Spinal cord (tissue), 10 donors: ENCODE data around the gene NTSR2. TPM values are rescaled to one million over a fixed set of nuclear protein-coding genes. Genes with fewer than 3 reads are reported as not detected.

Experiments
- DNase-seq, 6 donors: peaks; one replicate each; pipeline versions ENCODE4 v3.0.0 to v3.0.0-alpha.2; 2013 to 2015; ENCODE audit warnings: low spot score in 6 of 6, low read depth in 4 of 6
- H3K27ac ChIP-seq: one replicate; pipeline ENCODE4 v1.5.1; 2013; ENCODE audit warnings: low read depth, low read length, control low read depth
- H3K27me3 ChIP-seq: one replicate; pipeline ENCODE4 v1.6.1; 2013; ENCODE audit warnings: low read length; ENCODE audit not compliant: control insufficient read depth, insufficient read depth
- H3K36me3 ChIP-seq: one replicate; pipeline ENCODE4 v1.6.1; 2013; ENCODE audit warnings: low read length; ENCODE audit not compliant: control insufficient read depth, insufficient read depth
- H3K4me1 ChIP-seq: one replicate; pipeline ENCODE4 v1.6.1; 2013; ENCODE audit warnings: low read length; ENCODE audit not compliant: control insufficient read depth, insufficient read depth
- H3K4me3 ChIP-seq: one replicate; pipeline ENCODE4 v1.5.1; 2013; ENCODE audit warnings: low read depth, low read length, control low read depth
- H3K9me3 ChIP-seq: one replicate; pipeline ENCODE4 v1.6.1; 2013; ENCODE audit warnings: low read length; ENCODE audit not compliant: control insufficient read depth, insufficient read depth
- WGBS: methylation state at CpG from one replicate; pipeline ENCODE4 v1.1.5; 2013; ENCODE audit warnings: missing lambda C conversion rate; ENCODE audit not compliant: insufficient coverage; 5-methylcytosine and 5-hydroxymethylcytosine counted together
- polyA plus RNA-seq, 2 donors: library from polyadenylated mRNA; unstranded; fragments of 120-200 nt; gene quantifications; one replicate each; pipeline ENCODE4 v1.2.1, GENCODE V29; 2013; ENCODE audit not compliant: insufficient read length in 2 of 2
- total RNA-seq, 2 donors: library from RNA; depleted of rRNA in 1 of 2; stranded (reverse); fragments of 120-200 nt in 1 of 2; fragments of >200 nt in 1 of 2; gene quantifications; one replicate each; pipeline versions ENCODE4 v1.2.3 to v1.2.4, GENCODE V29; 2013 to 2014
- donor health status: healthy.

Gene NTSR2
- total and polyA plus RNA-seq, 4 donors, result 0.55 to 3.5 (median 1.9) TPM

GRCh38 chr2:11636593-11637295, 33.3 kb downstream of the NTSR2 start:
- Histone ChIP-seq H3K27me3 (no peaks in the 10 kb centered on the region), H3K27ac (no peak overlapping the region)
- WGBS, result 78% methylated on average over 11 of the region's 11 CpGs

GRCh38 chr2:11635141-11635540, 34.9 kb downstream of the NTSR2 start:
- Histone ChIP-seq H3K4me3 (no peak overlapping the region), H3K36me3 (peaks cover 51% of the 10 kb centered on the region), H3K27ac (no peak overlapping the region), H3K27me3 (no peaks in the 10 kb centered on the region), H3K9me3 (peaks cover 3% of the 10 kb centered on the region), H3K4me1 (peaks cover under 1% of the 10 kb centered on the region)
- 96% methylated on average over 11 of the region's 15 CpGs for WGBS
- no peak for DNase-seq

More at GRCh38 chr2:11636593-11637295, 33.3 kb downstream of the NTSR2 start:
- Histone ChIP-seq H3K9me3 (no peaks in the 10 kb centered on the region), H3K4me3 (no peak overlapping the region), H3K4me1 (peaks cover 5% of the 10 kb centered on the region), H3K36me3 (peaks cover 52% of the 10 kb centered on the region)
- no peak for DNase-seq

- no peak for DNase-seq
- Histone ChIP-seq H3K27me3 (no peaks in the 10 kb centered on the region), H3K4me1 (no peaks in the 10 kb centered on the region), H3K9me3 (peaks cover 3% of the 10 kb centered on the region), H3K4me3 (no peak overlapping the region), H3K27ac (no peak overlapping the region), H3K36me3 (peaks cover 51% of the 10 kb centered on the region)
- WGBS, result 91% methylated on average over 9 of the region's 15 CpGs
Measured at GRCh38 chr2:11634584-11634983, 35.4 kb downstream of the NTSR2 start.

GRCh38 chr2:11633923-11634478, 36.0 kb downstream of the NTSR2 start:
- Histone ChIP-seq H3K27ac (no peak overlapping the region), H3K4me3 (no peak overlapping the region), H3K9me3 (peaks cover 3% of the 10 kb centered on the region), H3K4me1 (no peaks in the 10 kb centered on the region), H3K36me3 (peaks cover 49% of the 10 kb centered on the region), H3K27me3 (no peaks in the 10 kb centered on the region)
- WGBS, result 92% methylated on average over 26 of the region's 28 CpGs
- no peak for DNase-seq

GRCh38 chr2:11631462-11631861, 38.5 kb downstream of the NTSR2 start:
- 68% methylated on average over 7 of the region's 7 CpGs for WGBS
- H3K27me3 ChIP-seq, result no peaks in the 10 kb centered on the region
- H3K4me3 ChIP-seq, result no peak overlapping the region
- no peak overlapping the region for H3K27ac ChIP-seq
- DNase-seq, result no peak
- H3K4me1 ChIP-seq, result no peaks in the 10 kb centered on the region
- peaks cover 3% of the 10 kb centered on the region for H3K9me3 ChIP-seq
- peaks cover 60% of the 10 kb centered on the region for H3K36me3 ChIP-seq

GRCh38 chr2:11630855-11631254, 39.1 kb downstream of the NTSR2 start:
- Histone ChIP-seq H3K27me3 (no peaks in the 10 kb centered on the region), H3K36me3 (peaks cover 59% of the 10 kb centered on the region), H3K4me3 (no peak overlapping the region), H3K27ac (no peak overlapping the region), H3K9me3 (peaks cover 3% of the 10 kb centered on the region), H3K4me1 (no peaks in the 10 kb centered on the region)
- no peak for DNase-seq
- 100% methylated on average over 1 of the region's 4 CpGs for WGBS

- Histone ChIP-seq H3K36me3 (peaks cover 49% of the 10 kb centered on the region), H3K4me1 (no peaks in the 10 kb centered on the region), H3K4me3 (no peak overlapping the region), H3K27ac (no peak overlapping the region), H3K27me3 (no peaks in the 10 kb centered on the region), H3K9me3 (peaks cover 3% of the 10 kb centered on the region)
- no peak for DNase-seq
- 94% methylated on average over 9 of the region's 11 CpGs for WGBS
Measured at GRCh38 chr2:11629851-11630250, 40.1 kb downstream of the NTSR2 start.

- no peaks in the 10 kb centered on the region for H3K4me1 ChIP-seq
- no peaks in the 10 kb centered on the region for H3K27me3 ChIP-seq
- H3K36me3 ChIP-seq, result peaks cover 44% of the 10 kb centered on the region
- no peak overlapping the region for H3K4me3 ChIP-seq
- H3K27ac ChIP-seq, result no peak overlapping the region
- peaks cover 3% of the 10 kb centered on the region for H3K9me3 ChIP-seq
- no peak for DNase-seq
- WGBS, result 91% methylated on average over 11 of the region's 11 CpGs
Measured at GRCh38 chr2:11629215-11629614, 40.8 kb downstream of the NTSR2 start.

- H3K27me3 ChIP-seq, result no peaks in the 10 kb centered on the region
- DNase-seq, result no peak
- H3K27ac ChIP-seq, result no peak overlapping the region
- WGBS, result 89% methylated on average over 7 of the region's 9 CpGs
- no peaks in the 10 kb centered on the region for H3K4me1 ChIP-seq
- peaks cover 39% of the 10 kb centered on the region for H3K36me3 ChIP-seq
- H3K9me3 ChIP-seq, result peaks cover 3% of the 10 kb centered on the region
- no peak overlapping the region for H3K4me3 ChIP-seq
Measured at GRCh38 chr2:11628675-11629074, 41.3 kb downstream of the NTSR2 start.

GRCh38 chr2:11625671-11626070, 44.3 kb downstream of the NTSR2 start:
- no peak overlapping the region for H3K27ac ChIP-seq
- 96% methylated on average over 5 of the region's 10 CpGs for WGBS
- H3K4me1 ChIP-seq, result peaks cover 12% of the 10 kb centered on the region
- DNase-seq, result no peak
- H3K9me3 ChIP-seq, result no peaks in the 10 kb centered on the region
- peaks cover 26% of the 10 kb centered on the region for H3K36me3 ChIP-seq
- H3K27me3 ChIP-seq, result no peaks in the 10 kb centered on the region
- no peak overlapping the region for H3K4me3 ChIP-seq
